NCI-H446 treated with DMSO at 0.1 percent for 48 hours (cell line): ENCODE results near the gene IFNK.

Experiments
- DNase-seq: peaks from one replicate; lab custom pipeline; 2025; lab: John Stamatoyannopoulos, UW

IFNK gene

DNA sequence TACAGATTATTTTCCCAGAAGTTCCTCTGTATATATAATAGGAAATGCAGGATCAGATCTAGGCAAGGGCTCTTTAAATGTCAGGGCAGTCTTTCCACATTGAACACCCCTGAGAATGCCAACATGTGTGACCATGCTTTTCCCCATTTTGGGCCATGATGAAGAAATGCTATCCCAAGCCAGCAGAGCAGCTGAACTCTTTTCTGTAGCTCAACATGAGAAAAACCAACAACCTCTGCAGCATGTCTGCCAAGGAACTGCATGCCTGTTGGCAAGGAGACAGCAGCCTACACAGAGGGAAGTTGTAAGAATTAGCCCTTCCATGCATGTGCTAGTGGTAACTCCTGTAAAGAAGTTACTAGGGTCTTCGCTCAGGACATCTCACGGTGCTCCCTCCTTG lies 9.5 kb upstream of the IFNK start:
- no peak for DNase-seq

DNA sequence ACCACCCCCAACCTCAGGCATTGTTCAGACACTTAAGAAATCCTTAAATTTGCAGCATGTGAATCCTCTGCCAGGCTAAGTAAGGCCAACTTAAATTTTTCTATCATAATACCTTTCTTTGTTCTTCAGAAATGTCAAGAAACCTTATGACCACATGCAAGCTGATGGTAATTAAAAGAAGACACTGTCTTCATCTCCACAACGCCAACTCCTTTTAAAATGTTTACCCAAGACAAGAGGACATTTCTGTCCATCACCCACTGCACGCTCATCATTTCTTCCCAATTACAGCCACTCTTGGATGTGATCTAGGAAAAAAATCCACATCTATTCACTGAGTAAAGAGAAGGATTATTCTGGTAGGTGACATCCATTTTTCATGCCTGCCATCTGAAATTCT lies 6.1 kb upstream of the IFNK start:
- DNase-seq: no peak

DNA sequence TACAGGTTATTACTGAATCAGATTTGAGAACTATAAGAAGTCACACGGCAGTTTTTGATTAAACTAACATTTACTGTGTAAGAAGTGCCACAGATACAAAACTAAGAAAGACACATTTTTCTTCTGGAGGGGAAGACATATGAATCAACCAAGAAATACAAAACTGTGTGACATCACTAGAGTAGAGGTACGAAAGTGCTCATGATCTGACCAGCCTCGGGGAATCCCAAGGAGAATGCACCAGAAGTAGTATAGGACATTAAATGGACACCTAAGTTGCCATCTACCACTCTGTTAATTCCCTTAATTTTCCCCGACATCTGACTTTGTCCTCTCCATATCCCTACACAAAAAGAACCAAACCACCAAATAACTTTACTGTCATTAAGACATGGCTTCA lies 5.3 kb upstream of the IFNK start:
- DNase-seq: no peak

DNA sequence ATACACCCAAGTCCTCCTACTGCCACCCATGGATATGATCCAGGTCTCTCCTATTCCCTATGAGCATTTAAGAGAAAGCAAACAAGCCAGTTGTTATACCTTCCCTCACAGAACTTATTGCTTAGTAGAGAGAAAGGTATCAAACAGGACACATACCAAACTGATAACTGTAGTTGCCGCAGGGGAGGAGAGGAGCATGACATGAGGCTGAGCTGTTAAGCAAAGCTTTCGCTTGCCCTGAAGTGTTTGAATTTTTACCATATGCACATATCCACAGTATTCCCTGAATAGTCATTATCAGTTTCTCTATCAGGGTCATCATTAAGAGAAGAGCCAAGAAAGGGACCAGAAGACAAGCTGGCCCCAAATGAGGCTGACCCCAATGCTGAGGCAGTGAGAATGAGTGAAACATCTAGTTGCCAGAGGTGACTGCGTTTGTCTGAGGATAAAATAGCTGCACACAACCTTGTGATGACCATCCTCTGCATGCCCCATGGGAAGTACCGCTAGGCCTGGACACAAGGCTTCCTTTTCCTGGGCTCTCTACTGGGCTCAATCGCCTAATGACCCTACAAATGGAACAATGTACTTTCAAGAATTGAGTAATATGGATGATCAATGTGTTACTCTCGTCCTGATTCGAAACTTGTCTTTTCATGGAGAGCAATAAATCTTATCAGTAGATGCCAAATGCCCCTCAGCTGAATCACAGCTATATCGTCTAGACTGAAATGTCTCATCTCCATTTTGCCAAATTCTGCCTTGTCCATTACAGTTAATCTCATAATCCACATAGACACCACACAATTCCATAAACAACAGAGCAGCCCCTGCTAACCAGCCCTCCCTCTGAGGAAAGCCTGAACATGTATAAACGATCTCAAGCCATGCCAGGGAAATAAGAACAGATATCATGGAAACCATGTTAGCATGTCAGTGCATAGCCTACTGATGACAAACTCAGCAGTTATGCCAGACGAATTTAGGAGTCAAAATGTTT lies 4.3 kb upstream of the IFNK start:
- DNase-seq: no peak

DNA sequence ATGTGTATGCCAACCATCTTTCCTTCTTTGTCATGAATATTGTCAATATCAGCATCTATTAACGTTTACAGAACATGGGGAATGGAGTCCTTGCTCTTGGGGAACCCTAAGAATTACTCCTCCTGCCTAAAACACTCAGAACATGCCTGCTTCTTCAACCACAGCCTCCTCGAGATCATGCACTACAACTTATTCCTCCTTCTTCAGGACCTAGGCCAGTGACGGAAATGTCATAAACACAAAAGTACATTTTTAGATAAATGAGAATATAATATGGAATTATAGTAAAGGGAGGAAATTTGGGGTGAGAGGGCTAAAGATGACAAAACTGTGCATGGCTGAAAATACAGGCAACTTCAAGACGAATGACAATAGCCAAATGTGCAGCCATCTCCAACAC lies 3.1 kb upstream of the IFNK start:
- no peak for DNase-seq

DNA sequence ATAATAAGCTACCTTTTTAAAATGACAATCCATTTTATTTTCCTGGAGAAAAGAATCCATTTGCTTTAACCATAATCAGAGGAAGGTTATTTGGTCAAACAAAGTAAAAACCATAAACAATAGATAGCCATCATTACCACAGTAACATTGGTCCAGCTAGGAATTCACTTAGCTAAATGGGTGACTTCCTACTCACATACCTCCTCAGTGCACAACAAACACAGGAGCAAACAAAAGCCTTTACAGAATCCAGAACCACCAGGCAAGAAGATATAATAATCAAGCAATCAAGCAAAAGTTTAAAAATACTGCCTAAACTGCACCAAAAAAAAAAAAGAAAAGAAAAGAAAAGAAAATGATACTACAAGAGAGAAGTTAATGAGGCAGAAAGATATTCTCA lies 949 bp upstream of the IFNK start:
- no peak for DNase-seq

DNA sequence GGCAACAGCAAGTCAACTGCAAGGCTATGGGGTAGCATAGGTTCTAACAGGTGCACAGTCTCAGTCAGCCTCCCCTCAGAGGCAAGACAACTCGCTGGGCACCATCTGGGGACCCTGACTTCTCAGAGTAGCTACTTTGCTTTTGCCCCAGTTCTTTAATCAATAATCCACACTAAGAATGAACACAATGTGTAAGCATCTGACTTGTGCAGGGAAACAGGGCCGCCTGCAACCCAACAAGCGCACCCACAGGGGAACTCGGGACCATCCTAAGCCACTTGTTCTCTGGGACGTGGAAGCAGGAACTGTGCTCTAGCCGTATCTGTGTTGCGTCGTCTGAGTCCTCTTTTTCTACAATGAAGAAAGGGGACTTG lies 3.6 kb downstream of the IFNK start:
- DNase-seq: no peak

DNA sequence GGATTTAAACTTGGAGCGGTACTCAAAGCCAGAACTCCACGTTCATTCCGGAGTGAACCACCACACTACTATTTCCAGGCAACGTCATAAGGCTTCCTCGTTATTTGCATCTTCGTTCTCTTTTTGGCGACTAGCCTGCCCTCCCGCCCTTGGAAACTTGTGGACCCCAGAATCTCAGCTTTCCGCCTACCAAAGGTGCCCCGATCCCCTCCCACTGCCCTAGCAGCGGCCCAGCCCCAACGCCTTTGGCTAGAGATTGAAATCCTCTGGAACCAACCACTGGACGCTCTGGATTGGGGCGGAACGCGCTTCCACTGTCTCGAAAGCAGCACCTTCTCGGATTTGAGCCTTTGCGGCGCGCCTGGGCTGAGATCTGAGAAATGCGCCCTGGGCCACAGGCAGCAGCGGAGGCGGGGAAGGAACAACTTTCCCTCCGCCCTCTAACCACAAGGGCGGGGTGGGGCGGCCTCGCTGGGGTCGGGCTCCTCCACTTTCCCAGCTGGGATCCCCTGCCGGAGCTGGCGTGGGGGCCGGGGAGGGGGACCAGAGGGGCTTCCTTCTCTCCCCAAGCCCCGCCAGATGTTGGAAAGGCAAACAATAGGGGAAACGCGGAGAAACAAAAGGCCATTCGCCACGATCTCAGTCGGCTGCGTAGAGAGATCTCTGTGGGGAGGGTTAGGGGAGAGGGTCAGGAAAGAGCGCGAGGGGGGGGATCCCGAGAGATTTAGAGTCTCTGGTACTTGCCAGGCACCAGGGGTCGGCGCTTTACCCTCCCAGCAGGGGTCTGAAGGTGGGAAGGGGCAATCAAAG lies 4.2 kb downstream of the IFNK start:
- DNase-seq: no peak

DNA sequence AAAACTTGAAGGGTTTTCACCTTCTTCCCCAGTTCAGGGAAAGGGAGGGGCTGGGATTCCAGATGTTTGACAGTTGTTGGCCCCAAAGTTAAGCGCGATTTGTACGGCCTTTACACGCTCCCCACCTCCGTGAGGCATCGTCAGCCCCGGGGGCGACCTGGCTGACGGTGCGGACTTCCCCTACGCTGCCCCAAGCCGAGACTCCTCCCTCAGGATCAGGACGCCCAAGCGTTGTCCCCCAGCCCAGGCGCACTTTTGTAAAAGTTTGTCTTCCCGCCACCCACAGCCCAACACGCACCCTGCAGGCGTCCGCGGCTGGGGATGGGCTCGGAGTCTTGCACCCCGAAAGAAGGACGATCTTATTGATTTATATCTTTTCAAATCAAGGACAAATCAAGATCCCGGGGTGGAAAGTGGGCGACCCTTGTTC lies 4.8 kb downstream of the IFNK start:
- no peak for DNase-seq

DNA sequence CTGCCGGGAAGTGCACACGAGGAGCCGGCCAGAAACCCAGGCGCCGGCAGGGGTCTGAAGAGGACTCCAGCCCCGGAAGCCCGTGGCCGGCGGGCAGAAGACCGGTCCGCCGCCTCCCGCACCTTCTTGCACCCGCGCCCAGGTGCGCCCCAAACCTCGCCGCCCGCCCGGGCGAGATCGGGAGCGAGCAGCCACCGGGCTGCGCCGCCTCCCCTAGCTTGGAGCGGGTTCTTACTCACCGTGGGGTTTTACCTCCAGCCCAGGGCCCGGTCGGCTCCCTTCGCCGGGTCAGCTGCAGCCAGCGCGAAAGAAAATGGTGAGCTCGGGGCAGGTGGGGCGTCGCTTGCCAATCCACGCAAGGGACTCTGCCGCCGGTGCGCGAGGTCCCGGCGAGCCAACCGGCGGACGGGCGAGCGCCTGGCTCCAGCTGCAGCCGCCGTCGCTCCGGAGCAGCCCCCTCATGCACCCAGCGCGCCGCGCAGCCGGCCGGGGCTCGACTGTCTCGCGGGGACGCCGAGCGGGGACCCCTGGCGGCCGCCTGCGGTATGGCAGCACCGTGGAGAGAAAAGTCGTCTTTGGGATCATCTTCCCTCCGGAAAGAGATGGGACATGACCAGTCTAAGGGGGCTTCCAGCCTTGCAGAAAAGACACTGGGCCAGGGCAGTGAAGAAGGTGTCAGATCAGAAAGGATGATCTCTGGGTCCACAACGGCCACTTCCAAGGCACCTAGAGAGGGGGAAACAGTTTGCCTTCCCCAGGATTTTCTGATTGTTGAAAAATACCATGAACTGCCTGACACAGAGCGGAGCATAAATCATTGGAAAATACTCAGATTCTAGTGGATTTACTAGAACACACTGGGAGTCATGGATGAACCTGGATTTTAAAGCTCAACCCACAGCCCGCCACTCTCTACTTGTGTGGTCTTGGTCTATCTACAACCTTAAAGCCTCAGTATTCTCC lies 5.5 kb downstream of the IFNK start, which contains the start of gene MOB3B:
Gene MOB3B (minus strand): TSS at position 499 of the 963 bp plus-strand sequence. CDS start 74,264 bp downstream, outside the sequence.
- DNase-seq: no peak

DNA sequence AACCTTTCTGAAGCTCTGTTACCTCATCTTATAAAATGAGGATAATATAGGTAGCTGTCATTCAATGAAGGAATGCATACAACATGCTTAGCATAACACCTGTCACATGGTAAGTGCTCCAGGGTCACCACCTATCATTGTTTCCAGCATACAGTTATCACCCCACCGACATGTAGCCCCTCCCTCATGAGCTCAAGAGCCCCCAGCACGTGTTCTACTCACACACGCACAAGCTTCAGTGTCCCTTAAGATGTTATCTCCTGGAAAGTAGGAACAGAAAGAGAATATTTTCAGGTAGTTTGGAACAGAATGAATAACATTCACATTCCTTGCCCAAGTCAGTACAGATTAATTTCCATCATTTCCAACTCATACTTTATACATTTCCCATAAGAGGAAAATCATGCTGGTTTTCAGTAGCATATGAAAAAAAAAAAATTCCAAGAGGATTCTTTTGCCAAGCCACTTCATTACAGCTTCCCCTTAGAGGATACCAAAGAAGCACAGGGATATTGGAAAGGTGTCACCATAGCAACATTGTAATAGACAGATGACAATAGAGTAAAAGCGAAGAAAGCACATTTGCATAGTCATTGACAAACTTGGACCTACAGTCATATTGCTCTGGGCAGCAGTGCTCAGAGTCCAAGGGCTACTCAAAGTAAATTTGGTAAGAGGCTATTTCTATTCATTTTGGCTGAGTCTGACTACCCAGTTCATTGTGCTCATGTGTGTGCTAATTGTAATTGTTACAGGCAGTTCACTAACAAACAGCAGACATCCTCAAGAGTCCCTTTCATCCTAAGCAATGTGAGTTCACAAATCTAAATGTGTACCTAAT lies 7.0 kb downstream of the IFNK start:
- DNase-seq: no peak

DNA sequence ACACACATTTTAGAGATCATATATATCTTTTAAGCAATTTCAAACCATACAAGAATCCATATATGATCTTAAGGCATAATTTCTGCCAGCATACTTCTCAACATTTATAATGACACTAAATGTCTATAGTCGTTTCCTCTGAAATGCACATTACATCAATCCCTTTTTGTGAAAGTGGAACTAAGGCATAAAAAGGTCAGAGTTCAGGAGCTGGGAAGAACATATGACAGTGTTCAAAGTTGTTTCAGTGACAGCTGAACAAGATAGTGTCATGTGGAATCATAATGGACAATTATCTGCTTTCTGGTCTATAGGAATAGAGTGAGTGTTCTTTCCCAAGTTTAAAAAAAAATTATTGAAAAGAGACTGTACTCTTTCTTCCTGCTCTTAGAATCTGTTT lies 8.0 kb downstream of the IFNK start:
- no peak for DNase-seq

DNA sequence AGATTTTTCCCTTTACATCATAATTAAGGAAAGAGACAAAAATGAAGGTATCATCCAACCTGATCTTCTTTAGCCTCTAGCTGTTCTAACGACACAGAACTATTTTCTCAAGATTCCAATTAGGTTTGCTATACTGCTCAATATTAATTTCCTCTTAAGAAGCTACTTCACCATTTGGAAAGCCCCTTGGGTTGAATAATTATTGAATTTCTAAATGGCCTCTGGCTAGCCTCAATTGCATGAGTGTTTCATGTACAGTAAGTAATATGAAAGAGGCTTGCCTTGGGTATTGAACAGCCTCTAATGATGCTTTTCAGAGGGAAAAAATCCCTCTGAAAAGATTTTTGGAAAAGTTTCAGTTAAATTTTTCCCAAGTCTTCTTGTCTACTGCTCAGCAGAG lies 9.2 kb downstream of the IFNK start:
- no peak for DNase-seq

DNA sequence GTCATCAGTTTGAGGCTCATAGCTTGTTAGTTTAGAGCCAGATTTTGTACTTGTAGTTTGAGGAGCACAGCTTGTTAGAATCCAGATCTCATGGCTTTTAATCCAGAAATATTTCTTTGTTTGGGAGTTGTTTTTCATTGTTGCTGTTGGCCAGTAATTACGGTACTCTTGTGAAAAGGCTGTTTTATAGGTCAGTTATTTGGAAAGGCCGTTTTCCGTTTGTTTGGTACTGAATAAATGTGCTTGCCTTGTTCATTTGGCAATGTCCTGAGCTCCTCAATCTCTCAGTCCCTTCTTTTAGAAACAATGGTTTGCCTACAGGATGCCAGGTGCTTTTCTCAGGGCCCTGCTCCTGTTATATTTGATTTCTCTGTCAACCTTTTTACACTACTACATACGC lies 10.0 kb downstream of the IFNK start:
- DNase-seq: no peak

DNA sequence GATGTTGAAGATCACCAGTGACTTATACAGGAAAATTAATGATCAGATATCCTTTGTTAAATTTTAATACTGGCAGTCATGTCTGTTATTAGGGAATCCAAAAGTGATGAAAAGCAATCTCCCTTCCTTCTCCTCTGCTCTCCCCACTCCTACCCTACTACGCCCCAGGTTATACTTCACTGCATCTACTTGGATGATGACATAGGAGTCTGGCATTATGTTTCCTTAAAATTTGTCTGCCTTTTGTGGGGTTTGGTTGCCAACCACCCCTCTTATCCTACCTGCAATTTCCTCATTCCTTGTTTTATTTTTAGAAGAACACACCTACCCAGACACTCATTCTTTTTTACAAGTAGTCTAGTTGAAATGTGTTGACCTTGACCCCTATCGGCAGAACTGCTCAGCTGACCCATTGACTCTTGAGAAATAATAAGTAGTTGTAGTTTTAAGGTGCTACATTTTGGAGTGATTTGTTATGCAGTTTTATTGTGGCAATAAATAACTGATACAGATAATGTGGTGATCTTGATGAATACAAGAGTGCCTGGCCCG lies 10.6 kb downstream of the IFNK start:
- DNase-seq: no peak

DNA sequence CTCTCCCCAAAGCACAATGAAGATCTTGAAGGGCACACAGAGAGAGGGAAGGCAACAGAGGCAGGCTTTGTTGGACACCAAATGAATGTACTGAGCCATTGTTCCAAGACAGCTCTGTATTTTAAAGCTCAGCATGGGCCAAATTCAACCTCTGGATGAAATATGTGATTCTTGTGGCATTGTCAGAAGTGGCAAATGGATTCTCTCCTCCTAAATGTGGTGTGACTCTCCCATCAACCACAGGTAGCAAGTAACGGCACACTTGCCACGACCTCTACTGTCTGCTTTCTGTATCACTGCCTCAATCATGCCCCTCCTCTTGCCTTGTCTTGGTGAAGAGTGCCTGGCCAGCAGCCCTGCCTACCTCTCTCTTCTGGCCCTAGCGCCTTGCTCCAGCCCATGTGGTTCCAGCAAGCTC lies 11.6 kb downstream of the IFNK start:
- no peak for DNase-seq

DNA sequence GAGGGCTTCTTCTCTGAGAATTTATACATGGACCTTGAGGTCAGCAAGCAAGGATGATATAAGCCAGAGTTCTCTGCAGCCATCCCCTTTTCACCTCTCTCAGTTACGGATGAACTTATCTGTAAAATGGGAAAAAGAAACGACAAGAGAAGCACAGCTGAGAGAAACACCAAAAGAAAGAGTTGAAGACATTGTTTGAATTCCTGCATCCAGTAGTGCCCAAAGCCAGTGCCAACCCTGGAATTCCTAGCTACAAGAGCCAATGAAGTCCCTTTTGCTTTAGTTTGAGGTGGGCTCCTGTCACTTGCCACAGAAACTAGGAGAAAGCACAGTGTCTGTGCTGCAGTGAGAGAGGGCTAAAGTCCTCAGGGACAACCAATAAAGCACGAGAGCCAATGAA lies 12.1 kb downstream of the IFNK start:
- no peak for DNase-seq

DNA sequence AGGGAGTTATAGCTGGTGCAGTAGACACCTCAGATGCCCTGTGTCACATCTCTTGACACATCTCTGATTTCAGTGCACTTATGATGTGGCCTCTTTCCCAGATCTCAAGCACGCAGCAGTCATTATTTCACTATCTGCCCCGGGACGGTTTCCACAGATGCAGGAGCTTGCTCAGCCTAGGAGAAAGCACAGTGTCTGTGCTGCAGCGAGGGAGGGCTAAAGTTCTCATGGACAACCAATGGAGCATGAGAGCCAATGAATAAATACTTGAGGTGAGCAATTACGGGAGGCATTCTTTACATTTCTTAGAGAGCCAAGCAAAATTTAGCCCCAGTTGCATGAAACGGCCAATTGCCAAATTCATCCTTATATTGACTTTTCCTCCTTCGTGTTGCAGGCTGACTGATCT lies 12.9 kb downstream of the IFNK start:
- DNase-seq: no peak

DNA sequence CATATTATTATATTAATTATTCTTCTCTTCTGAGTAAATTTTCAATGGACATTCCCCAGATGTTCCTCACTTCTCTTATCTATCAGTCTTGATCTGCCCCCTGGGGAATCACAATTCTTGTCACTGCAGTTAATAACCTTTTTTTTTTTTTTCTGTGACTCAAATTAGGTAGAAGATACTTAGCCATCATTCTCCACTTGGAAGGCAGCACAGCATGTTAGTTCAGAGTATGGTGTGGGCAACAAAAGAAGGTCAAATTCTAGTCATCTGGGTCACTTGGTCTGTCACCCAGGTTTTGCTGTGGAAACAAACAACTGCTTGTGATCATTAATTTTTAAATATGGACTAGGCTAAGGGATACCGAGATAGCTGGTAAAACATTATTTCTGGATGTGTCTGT lies 13.7 kb downstream of the IFNK start:
- DNase-seq: no peak

DNA sequence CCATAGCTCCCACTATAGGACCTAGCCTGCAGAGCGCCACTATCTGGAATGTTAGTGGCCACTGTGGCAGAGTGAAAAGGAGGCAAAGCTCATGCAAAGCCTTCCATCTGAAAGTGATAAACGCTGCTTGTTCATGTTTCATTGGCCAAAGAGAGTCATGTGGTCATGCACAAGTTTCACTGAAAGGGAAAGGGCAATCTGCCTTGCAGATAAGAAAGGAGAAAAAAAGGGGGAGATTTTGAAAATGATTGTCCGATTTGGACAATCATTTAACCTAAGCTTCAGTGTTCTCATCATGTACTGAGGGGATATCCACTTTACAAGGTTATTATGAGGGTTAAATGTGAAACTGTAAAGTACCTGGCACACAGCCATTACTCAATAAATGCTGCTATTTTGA lies 14.6 kb downstream of the IFNK start:
- DNase-seq: no peak
